Cardiac septum (tissue), 1 donor: ENCODE results near the gene MAGOHB. TPM values are rescaled to one million over a fixed set of nuclear protein-coding genes. Genes with fewer than 3 reads are reported as not detected.
"Not testable (repeated sequence)": the region's sequence is repeated elsewhere in the genome, so short reads cannot be mapped to it uniquely, and the experiment has no call there.

Experiments used
- DNase-seq: peaks from one replicate; pipeline ENCODE4 v3.0.0-alpha.2; 2020; ENCODE audit warnings: low spot score
- intact Hi-C: fragments of 100-400 bp; cut with DNase I; formaldehyde crosslinking; loops from one replicate; pipeline ENCODE4 v1.14.0; 2022
- long read RNA-seq: library from polyadenylated mRNA; unstranded; transcript quantifications from one replicate; pipeline ENCODE4 v2.0.0, GENCODE V29; 2021
- total RNA-seq: library from RNA; stranded (reverse); fragmentation: NEBNext Ultra II Directional; extraction: Animal tissue kit (Norgen Biotek cat#: 25700); gene quantifications from one replicate; pipeline ENCODE4 v1.2.1, GENCODE V29; 2021
- donor health status: DM: no; HTN: no; CAD: no.

MAGOHB gene
- 11.7 TPM for total RNA-seq
- long read RNA-seq, transcript MAGOHB-201 (5 exons, 2,623 nt), result major isoform, 10 of 11 reads
- long read RNA-seq, partial matches to known transcripts, result 0 of 11 reads
- long read RNA-seq, other reads (novel, unspliced or antisense), result 1 of 11 reads

- peak; percentile 96 for DNase-seq
- intact Hi-C loops, result loop anchor here (5.0 to 10.0 kb wide), 3 partner anchors 111 to 246 kb away; partner anchors contain the start of gene YBX3
Observed at GRCh38 chr12:10613349-10614055, at the start of gene MAGOHB. TSS of gene MAGOHB (minus strand) at chr12:10613609. CDS start at chr12:10613532, 77 bp downstream.

- DNase-seq, result no peak
- intact Hi-C loops, result no loop called here
Observed at GRCh38 chr12:10661338-10661737, 47.9 kb upstream of the MAGOHB start.

DNA sequence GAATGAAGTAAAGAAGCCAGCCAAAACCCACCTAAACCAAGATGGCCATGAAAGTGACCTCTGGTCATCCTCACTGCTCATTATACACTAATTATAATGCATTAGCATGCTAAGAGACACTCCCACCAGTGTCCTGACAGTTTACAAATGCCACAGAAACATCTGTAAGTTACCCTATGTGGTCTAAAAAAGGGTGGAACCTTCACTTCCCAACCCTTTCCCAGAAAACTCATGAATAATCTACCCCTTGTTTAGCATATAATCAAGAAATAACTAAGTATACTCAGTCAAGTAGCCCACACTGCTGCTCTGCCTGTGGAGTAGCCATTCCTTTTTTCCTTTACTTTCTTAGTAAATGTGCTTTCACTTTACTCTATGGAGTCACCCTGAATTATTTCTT is 40.6 kb upstream of the MAGOHB start:
- no peak for DNase-seq
- intact Hi-C loops, result no loop called here

DNA sequence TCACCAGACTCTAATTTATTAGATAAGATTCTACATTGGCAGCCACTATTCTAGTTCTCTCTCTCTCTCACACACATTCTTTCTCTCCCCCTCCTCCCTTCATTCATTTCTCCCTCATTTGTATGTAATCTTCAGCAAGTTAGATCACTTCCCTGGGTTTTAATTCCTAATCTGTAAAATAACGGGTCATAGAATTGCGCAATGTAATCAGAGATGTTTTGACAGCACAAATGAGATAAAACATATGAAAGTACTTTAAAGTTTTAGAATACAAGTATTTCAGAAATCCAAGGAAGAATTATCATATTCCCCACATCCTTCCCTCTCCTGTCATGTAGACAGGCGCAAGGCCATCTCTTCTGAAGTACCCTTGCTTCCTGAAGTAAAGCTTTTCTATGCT is 38.8 kb upstream of the MAGOHB start:
- no peak for DNase-seq
- intact Hi-C loops, result no loop called here

GRCh38 chr12:10646576-10646975 is 33.2 kb upstream of the MAGOHB start:
- DNase-seq, intact Hi-C loops: not testable (repeated sequence)

- DNase-seq, result no peak
- intact Hi-C loops, result no loop called here
Observed at GRCh38 chr12:10645910-10646309, 32.5 kb upstream of the MAGOHB start.

GRCh38 chr12:10641735-10642500 is 28.5 kb upstream of the MAGOHB start:
- DNase-seq, result no peak

DNA sequence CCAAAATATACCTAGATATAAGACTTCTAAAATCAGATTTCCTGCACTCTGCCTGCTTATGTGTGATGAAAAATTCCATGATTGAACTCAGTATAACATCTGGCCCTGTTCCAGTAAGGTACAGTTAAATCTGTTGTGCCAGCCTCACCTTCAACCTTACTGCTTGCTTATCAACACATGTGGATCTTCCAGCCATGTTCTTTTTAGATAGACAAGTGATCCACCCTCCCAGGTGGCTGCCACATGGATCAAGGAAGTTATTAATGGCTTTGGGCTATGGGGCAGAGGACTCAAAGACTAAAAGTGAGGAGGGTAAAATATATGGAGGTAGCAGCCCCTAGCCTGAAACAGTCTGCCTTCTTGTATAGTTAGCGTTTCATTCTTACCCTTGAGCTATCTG is 25.3 kb upstream of the MAGOHB start:
- DNase-seq, result no peak
- intact Hi-C loops, result no loop called here

More at GRCh38 chr12:10641735-10642500, 28.5 kb upstream of the MAGOHB start:
- intact Hi-C loops, result no loop called here

- intact Hi-C loops, result no loop called here
- DNase-seq, result no peak
Observed at GRCh38 chr12:10636611-10637010, 23.2 kb upstream of the MAGOHB start.

DNA sequence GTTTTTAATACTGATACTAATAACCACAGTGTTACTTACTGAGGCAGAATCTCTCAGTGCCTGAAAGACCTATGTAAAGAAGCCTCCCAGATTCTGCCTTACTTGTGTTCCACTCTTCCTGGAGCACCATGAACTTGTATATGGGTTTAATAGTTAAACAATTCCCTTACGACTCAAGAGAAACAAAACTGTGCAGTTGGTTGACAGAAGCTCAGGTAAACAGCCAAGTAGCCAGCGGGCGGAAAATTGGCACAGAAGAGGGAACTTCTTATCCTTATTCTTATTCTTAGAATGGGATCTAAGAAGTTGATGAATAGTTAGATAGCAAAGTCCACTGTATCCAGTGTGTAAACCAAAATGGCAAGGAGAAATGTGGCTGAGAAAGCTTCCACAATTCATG is 22.7 kb upstream of the MAGOHB start:
- DNase-seq, result no peak
- intact Hi-C loops, result no loop called here

DNA sequence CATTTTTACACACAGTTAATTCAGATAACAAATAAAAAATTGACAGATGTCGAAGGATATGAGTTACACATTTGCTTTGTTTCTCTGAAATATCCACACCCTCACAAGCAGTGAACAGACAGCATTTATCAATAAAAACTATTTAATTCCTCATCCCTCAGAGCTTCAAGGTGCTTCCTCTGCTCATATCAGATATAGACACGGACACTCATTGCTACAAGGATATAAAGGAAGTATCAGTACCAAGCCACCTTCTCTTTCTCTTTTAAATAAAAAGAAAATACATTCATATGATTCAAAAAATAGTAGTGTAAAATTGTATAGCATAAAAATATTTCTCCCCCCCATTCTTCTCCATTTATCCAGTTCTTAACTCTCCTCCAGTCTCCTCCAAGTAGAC is 21.9 kb upstream of the MAGOHB start:
- intact Hi-C loops, result no loop called here
- DNase-seq, result no peak

DNA sequence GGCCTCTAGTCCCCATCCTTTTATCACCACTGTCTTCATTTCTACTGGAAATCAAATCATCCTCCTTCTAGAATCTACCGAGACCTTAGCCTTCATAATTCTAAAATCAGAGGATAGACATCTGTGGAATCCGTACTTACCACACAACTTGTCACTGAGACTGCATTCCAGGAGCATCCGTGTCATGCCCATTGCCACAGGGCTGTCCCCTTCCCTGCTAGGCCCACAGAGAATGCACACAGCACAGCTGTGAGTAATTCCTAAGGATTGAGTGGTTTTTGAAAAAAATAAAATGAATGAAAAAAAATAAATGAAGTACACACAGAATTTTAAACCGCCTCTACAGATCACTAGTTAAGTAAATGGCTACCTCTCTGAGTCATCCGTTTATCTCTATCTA is 21.0 kb upstream of the MAGOHB start:
- no peak for DNase-seq
- intact Hi-C loops, result no loop called here

DNA sequence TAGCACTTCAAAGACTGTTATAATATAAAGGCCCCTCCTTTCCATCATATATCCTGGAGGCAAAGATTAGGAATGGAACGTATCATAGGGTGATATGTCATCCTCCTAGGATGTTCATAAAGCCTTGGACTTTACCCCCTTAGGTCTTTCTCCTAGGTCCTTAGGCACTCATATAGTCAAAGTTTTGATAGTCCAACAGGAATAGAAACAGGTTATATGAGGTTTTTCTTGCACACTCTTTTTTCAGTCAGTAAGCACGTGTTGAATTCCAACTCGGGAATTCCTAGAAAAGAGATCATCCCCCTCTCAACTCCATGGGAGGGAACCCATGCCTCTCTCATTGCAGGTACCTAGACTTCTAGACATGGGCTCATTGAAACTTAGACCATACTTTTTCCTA is 20.1 kb upstream of the MAGOHB start:
- DNase-seq, result no peak
- intact Hi-C loops, result no loop called here

- no peak for DNase-seq
- intact Hi-C loops, result no loop called here
Observed at GRCh38 chr12:10632226-10632625, 18.8 kb upstream of the MAGOHB start.

GRCh38 chr12:10624605-10625004 is 11.2 kb upstream of the MAGOHB start:
- DNase-seq, result no peak
- intact Hi-C loops, result no loop called here

DNA sequence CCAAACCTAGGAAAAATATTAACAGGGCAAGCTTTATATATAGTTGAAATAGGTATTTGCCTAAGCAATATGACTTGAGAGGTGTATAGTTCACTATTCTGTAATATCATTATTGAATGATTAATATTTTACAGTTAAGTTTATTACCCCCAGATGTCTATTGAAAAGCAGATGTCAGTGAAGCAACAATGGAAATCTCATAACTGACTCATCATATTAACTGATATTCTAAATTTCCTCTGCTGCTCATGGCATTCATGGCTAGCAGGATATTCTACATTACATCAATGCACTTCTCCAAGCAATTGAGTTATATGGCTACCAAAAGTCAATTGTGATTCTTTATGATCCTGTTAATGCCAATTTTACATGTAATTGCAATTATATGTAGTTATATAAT is 9.7 kb upstream of the MAGOHB start:
- intact Hi-C loops, result no loop called here
- DNase-seq, result no peak

DNA sequence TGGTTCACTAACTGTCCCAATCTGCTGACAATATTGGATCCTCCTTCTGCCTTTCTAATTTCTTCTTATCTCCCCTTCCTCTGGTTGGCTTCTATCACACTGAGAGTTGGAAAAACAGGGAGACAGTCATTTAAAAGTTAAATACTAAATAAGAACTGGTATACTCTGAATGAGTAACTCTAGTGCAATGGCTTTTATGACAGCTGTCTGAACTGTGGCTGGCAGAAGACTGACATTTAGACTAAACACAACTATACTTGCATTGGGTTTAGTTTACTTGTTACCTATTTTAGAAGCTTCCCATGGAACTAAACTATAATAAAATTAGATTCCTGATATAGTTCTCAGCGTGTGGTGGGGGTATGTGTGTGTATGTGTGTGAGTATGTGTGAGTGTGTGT is 7.9 kb upstream of the MAGOHB start:
- intact Hi-C loops, result no loop called here
- no peak for DNase-seq

GRCh38 chr12:10620078-10620779 is 6.8 kb upstream of the MAGOHB start:
- intact Hi-C loops, result no loop called here
- no peak for DNase-seq

DNA sequence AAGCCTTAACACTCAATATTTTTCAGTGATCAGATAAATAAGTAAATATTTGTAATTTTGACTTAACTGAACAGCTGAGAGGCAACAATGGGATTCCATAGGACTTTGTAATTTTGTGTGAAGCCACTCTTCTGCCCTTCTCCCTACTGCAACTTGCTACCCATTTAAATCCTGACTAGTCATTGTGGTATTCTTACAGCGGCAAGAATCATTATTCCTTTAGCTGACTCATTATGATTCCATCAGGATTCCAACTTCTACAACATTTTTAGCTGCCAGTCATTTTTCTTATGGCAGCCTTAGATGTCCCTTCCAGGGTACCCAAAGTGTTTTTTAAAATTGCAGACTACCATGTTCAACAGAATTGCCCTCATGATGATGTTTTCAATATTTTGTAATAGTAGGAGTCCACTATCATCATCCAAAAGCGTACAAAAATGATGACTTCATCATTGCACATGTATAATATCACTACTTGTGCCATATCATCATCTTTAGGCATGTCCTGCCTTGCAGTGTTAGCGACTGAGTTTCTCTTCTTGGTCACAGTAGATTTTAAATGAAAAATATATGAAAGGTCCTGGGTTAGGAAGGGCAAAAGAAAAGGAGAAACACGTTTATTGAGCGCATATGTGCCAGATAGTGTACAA is 5.1 kb upstream of the MAGOHB start:
- no peak for DNase-seq
- intact Hi-C loops, result loop anchor here (10.0 kb wide), 1 partner anchor 106 kb away; the partner anchor contains the start of gene YBX3

GRCh38 chr12:10617863-10618262 is 4.5 kb upstream of the MAGOHB start:
- no peak for DNase-seq
- intact Hi-C loops, result loop anchor here (10.0 kb wide), 1 partner anchor 107 kb away; the partner anchor contains the start of gene YBX3
